Gastroesophageal sphincter (tissue), 4 donors: ENCODE measurements around the gene DR1. TPM values are rescaled to one million over a fixed set of nuclear protein-coding genes. Genes with fewer than 3 reads are reported as not detected.

Source experiments
- ATAC-seq: fragments of 150-250 bp; one replicate; pipeline ENCODE4 v1.9.1; 2016; ENCODE audit warnings: mild to moderate bottlenecking, moderate library complexity
- H3K27ac ChIP-seq, 4 donors: fragments of 200-600 bp; sonication (generic) in 3 of 4; 1 replicate in 3 of 4; 2 replicates in 1 of 4; pipeline ENCODE4 v1.5.1; 2016 to 2019
- H3K27me3 ChIP-seq: fragments of 200-600 bp; sonication (generic); one replicate; pipeline ENCODE4 v1.5.1; 2019
- H3K36me3 ChIP-seq, 2 donors: fragments of 200-600 bp; sonication (generic); one replicate each; pipeline ENCODE4 v1.5.1; 2019; ENCODE audit warnings: control low read depth in 1 of 2
- H3K4me1 ChIP-seq, 3 donors: fragments of 200-600 bp; sonication (generic); 1 replicate in 2 of 3; 2 replicates in 1 of 3; pipeline ENCODE4 v1.5.1; 2016 to 2019; ENCODE audit warnings: control low read depth in 2 of 3
- H3K4me3 ChIP-seq, 2 donors: fragments of 200-600 bp; sonication (generic); one replicate each; pipeline ENCODE4 v1.5.1; 2019; ENCODE audit warnings: mild to moderate bottlenecking in 1 of 2, moderate library complexity in 1 of 2
- H3K9me3 ChIP-seq, 3 donors: fragments of 200-600 bp; sonication (generic); one replicate each; pipeline ENCODE4 v1.5.1; 2017 to 2019; ENCODE audit warnings: control low read depth in 2 of 3
- EP300 ChIP-seq: sonication (generic); formaldehyde crosslinking; IDR thresholded peaks from one replicate; pipeline ENCODE4 v1.6.1; 2017; ENCODE audit warnings: antibody characterized with exemption, mild to moderate bottlenecking
- POLR2A ChIP-seq, 2 donors: fragments of 450-650 bp; IDR thresholded peaks; one replicate each; pipeline ENCODE4 v1.6.1; 2017; ENCODE audit warnings: antibody characterized with exemption in 2 of 2, mild to moderate bottlenecking in 2 of 2, moderate library complexity in 1 of 2
- POLR2AphosphoS5 ChIP-seq: sonication (generic); formaldehyde crosslinking; IDR thresholded peaks from one replicate; pipeline ENCODE4 v1.6.1; 2017; ENCODE audit warnings: antibody characterized with exemption
- whole genome bisulfite sequencing, 2 donors: methylation state at CpG; one replicate each; pipeline ENCODE4 v1.1.5; 2018; ENCODE audit warnings: low coverage in 1 of 2; 5-methylcytosine and 5-hydroxymethylcytosine counted together
- total RNA-seq, 4 donors: library from RNA; depleted of rRNA; stranded (reverse); fragments of >200 nt; gene quantifications; one replicate each; pipeline ENCODE4 v1.1.0, GENCODE V29; 2016
- TF ChIP-seq, protein P1 (sequence below), 4 experiments: fragments of 200-600 bp in 2 of 4; fragments of 450-650 bp in 2 of 4; sonication (generic) in 1 of 4; IDR thresholded peaks; one replicate each; pipeline ENCODE4 v1.5.1; 2017 to 2019; ENCODE audit warnings: antibody characterized with exemption in 4 of 4, mild to moderate bottlenecking in 2 of 4, moderate library complexity in 2 of 4

DR1 gene
- total RNA-seq, 4 donors from 2014 or later = 35.0 to 38.6 (median 35.3) TPM

DNA sequence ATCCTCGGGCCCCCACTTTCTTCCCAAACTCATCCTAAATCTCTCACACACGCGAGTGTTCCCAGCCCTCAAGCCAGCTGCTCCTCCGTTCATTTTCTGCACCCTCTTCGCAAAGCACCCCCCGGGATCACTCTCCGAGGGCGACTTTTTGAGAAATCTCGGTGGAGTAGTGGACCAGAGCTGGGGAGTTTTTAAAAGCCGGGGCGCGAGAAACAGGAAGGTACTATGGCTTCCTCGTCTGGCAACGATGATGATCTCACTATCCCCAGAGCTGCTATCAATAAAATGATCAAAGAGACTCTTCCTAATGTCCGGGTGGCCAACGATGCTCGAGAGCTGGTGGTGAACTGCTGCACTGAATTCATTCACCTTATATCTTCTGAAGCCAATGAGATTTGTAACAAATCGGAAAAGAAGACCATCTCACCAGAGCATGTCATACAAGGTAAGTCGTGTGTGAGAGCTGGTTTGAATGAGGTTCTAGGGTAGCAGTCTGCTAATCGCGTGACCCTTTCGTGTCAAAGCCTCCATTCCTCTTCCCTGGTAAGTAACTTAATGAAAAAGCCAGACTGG is 800 bp downstream of the DR1 start:
- 0 to 1% methylated on average over 5 to 19 of the region's 22 CpGs for WGBS, 2 donors
- peaks cover 0 to 66% (median 8%) of the 10 kb centered on the region in 3 donors for H3K4me1 ChIP-seq

DNA sequence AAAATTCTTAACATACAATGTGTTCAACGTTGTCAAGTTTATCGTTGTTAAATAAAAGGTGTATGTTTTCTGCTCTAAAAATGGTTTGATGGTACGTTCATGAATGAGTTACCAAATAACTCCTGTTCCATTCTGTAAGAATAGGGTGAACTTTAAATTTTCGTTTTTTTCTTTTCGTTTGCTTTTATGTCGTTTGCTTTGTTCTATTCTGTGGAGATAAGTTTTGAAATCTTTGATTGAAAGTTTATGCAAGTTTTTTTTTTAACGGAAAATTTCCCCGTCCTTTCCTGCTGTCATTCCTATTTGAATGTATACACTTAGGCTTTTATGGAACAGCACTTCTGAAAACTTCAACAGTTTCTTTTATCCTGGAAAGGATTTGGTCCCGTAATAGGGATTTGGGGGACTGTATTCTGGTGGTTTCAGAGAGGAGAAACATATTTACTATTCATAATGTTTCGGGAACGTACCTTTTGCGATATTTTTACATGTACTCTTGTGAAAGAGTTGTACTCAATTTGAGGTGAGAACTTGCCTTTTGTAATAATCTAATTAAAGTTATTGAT is 1.7 kb downstream of the DR1 start:
- Histone ChIP-seq H3K4me1 (peaks cover 0 to 75% (median 11%) of the 10 kb centered on the region in 3 donors), H3K27ac (peak overlapping the region in 2 of 4 donors; percentile 90 to 92), H3K27me3 (no peaks in the 10 kb centered on the region), H3K4me3 (peak overlapping the region; percentile 77 to 84), H3K36me3 (no peaks in the 10 kb centered on the region), H3K9me3 (no peaks in the 10 kb centered on the region)
- 4% methylated on average over 12 of the region's 12 CpGs for WGBS, 2 donors
- ATAC-seq = no peak
- no peak for TF ChIP-seq POLR2AphosphoS5
- TF ChIP-seq, protein P1, sequence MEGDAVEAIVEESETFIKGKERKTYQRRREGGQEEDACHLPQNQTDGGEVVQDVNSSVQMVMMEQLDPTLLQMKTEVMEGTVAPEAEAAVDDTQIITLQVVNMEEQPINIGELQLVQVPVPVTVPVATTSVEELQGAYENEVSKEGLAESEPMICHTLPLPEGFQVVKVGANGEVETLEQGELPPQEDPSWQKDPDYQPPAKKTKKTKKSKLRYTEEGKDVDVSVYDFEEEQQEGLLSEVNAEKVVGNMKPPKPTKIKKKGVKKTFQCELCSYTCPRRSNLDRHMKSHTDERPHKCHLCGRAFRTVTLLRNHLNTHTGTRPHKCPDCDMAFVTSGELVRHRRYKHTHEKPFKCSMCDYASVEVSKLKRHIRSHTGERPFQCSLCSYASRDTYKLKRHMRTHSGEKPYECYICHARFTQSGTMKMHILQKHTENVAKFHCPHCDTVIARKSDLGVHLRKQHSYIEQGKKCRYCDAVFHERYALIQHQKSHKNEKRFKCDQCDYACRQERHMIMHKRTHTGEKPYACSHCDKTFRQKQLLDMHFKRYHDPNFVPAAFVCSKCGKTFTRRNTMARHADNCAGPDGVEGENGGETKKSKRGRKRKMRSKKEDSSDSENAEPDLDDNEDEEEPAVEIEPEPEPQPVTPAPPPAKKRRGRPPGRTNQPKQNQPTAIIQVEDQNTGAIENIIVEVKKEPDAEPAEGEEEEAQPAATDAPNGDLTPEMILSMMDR (IDR thresholded peaks at IDR 0.05) = no peak
- no peak for TF ChIP-seq POLR2A (IDR thresholded peaks at IDR 0.05)
- TF ChIP-seq EP300 = no peak

More for the DNA sequence above, 800 bp downstream of the DR1 start:
- ATAC-seq = no peak
- Histone ChIP-seq H3K27ac (peak overlapping the region; percentile 89 to 98 (median 91)), H3K9me3 (no peaks in the 10 kb centered on the region), H3K4me3 (peak overlapping the region; percentile 77 to 84), H3K27me3 (no peaks in the 10 kb centered on the region), H3K36me3 (no peaks in the 10 kb centered on the region)
- no peak for TF ChIP-seq POLR2AphosphoS5
- TF ChIP-seq EP300 = no peak
- TF ChIP-seq POLR2A (IDR thresholded peaks at IDR 0.05) = no peak
- TF ChIP-seq, protein P1 (IDR thresholded peaks at IDR 0.05) = no peak

DNA sequence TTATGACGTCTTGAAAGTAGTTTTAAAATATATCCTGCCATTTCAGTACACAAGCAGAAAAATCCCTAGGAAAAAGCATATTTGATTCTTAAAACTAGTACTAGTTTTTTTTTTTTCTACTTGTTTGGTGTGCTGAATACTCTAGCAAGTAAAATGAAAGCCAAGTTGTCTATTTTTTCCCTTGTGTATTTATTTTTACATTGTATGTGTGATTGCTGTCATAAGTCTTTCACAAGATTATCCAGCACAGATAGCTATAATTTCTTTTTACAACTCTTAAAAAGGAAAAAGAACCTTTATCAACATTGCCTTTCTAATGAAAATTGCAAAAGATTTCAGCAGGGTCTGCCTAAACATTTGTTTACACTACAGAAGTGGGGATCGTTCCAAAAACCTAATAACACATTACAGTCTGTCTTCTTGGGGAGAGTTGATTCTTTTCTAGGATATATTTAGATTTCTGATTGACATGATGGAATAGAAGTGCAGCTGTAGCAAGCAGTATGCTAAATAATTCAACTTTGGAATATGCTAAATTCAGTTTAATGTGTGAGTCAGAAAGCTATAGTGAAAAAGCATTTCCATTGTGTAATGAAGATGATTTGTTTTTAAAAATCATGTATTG is 2.5 kb downstream of the DR1 start:
- Histone ChIP-seq H3K27me3 (no peaks in the 10 kb centered on the region), H3K27ac (peak overlapping the region in 1 of 4 donors; percentile 92), H3K36me3 (no peaks in the 10 kb centered on the region), H3K4me1 (peaks cover 0 to 82% (median 15%) of the 10 kb centered on the region in 3 donors), H3K4me3 (peak overlapping the region; percentile 77 to 84), H3K9me3 (no peaks in the 10 kb centered on the region)
- TF ChIP-seq, protein P1 (IDR thresholded peaks at IDR 0.05) = no peak
- no peak for TF ChIP-seq EP300
- TF ChIP-seq POLR2AphosphoS5 = no peak
- no peak for TF ChIP-seq POLR2A (IDR thresholded peaks at IDR 0.05)
- no peak for ATAC-seq
- 0 to 9% methylated on average over 2 of the region's 2 CpGs for WGBS, 2 donors

DNA sequence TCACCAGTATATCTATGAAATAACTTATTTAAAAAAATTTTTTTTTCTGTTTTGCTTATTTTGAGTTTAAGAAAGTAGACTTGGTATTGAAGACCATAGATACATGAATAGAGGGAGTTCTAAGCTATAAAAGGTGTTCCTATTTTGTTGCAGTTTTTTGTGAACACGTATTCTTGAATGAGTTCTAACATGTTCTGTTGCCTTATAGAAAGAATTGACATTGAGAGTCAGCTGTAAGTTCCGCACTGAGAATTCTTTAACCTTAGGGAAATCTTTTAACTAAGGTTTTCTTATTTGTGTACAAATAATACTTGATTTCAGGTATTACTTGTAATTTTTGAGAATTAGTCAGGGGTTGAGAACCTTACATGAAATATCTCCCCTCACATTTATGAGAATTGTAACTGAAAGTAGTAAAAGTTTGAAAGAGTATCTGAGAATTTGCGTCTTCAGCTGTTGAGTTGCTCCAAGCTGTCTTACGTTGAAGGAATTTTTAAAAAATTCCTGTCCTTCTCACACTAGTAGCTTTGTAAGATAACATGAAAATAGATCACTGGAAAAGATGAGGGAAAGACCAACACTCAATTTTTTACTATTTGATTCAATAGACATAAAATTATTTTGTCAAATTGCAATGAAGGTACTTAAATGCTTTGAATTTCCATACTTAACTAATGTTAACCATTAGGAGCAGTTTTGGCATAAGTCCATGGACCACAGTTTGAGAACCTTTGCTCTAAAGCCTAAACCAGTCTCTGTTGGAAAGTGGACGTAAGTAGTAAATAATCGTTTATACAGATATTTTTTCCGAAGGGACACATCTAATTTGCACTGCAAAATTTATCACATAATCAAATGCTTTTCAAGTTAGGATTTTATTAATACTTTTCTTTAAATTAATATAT is 3.8 kb downstream of the DR1 start:
- H3K4me3 ChIP-seq = peak overlapping the region; percentile 77 to 84
- H3K27me3 ChIP-seq = no peaks in the 10 kb centered on the region
- H3K27ac ChIP-seq = no peak overlapping the region
- ATAC-seq = no peak
- H3K36me3 ChIP-seq = peaks cover 0 to 6% of the 10 kb centered on the region in 2 donors
- 47 to 48% methylated on average over 7 of the region's 7 CpGs for WGBS, 2 donors
- no peaks in the 10 kb centered on the region for H3K9me3 ChIP-seq
- TF ChIP-seq POLR2A (IDR thresholded peaks at IDR 0.05) = no peak
- TF ChIP-seq POLR2AphosphoS5 = no peak
- TF ChIP-seq, protein P1 (IDR thresholded peaks at IDR 0.05) = no peak
- no peak for TF ChIP-seq EP300
- H3K4me1 ChIP-seq = peaks cover 0 to 82% (median 22%) of the 10 kb centered on the region in 3 donors
